ENCODE measurements around the gene HRH1.

GRCh38 chr3:11138371-11138770 lies 15.9 kb upstream of the HRH1 start:
- TF ChIP-seq CTCF (IDR thresholded peaks at IDR 0.05) (no peak), POLR2A (IDR thresholded peaks at IDR 0.05) (no peak)

Measured in uterus (tissue), 2 donors.